ENCODE measurements around the gene EGFL7. TPM values are rescaled to one million over a fixed set of nuclear protein-coding genes. Genes with fewer than 3 reads are reported as not detected.

EGFL7 gene
- total RNA-seq, 2 experiments from 2014 or later = 0.29 to 1.1 TPM

GRCh38 chr9:136719195-136719880, 56.6 kb downstream of the EGFL7 start:
- H3K4me3 Mint-ChIP-seq = no peak overlapping the region
- H3K36me3 Mint-ChIP-seq = peaks cover 8% of the 10 kb centered on the region
- DNase-seq = no peak
- H3K9me3 Mint-ChIP-seq (ENCODE audit: low read depth) = no peaks in the 10 kb centered on the region
- CTCF ChIA-PET = interaction anchor here (1.4 to 1.7 kb wide), 2 partner anchors 8 to 11 kb away, joined by 3 to 7 read pairs; no protein-coding TSS in a partner anchor
- H3K27me3 Mint-ChIP-seq = peaks cover 7% of the 10 kb centered on the region
- ATAC-seq = peak; percentile 4
- peaks cover 9% of the 10 kb centered on the region for H3K4me1 Mint-ChIP-seq
- H3K27ac Mint-ChIP-seq = no peak overlapping the region

GRCh38 chr9:136720251-136720897, 57.7 kb downstream of the EGFL7 start:
- CTCF ChIA-PET = interaction anchor here (0.9 to 1.4 kb wide), 2 partner anchors 10 to 49 kb away, joined by 3 read pairs; no protein-coding TSS in a partner anchor
- peaks cover 11% of the 10 kb centered on the region for H3K4me1 Mint-ChIP-seq
- DNase-seq = no peak

GRCh38 chr9:136720898-136721338, 58.2 kb downstream of the EGFL7 start:
- CTCF ChIA-PET = interaction anchor here (0.9 kb wide), 1 partner anchor 49 kb away, joined by 3 read pairs; no protein-coding TSS in a partner anchor
- Mint-ChIP-seq H3K4me3 (no peak overlapping the region), H3K36me3 (peaks cover 19% of the 10 kb centered on the region), H3K9me3 (ENCODE audit: low read depth) (no peaks in the 10 kb centered on the region), H3K27ac (no peak overlapping the region), H3K4me1 (peaks cover 16% of the 10 kb centered on the region), H3K27me3 (peaks cover 3% of the 10 kb centered on the region)
- DNase-seq = no peak
- ATAC-seq = no peak

More at GRCh38 chr9:136720251-136720897, 57.7 kb downstream of the EGFL7 start:
- Mint-ChIP-seq H3K27ac (no peak overlapping the region), H3K27me3 (peaks cover 6% of the 10 kb centered on the region), H3K4me3 (no peak overlapping the region), H3K9me3 (ENCODE audit: low read depth) (no peaks in the 10 kb centered on the region), H3K36me3 (peaks cover 13% of the 10 kb centered on the region)
- no peak for ATAC-seq

DNA sequence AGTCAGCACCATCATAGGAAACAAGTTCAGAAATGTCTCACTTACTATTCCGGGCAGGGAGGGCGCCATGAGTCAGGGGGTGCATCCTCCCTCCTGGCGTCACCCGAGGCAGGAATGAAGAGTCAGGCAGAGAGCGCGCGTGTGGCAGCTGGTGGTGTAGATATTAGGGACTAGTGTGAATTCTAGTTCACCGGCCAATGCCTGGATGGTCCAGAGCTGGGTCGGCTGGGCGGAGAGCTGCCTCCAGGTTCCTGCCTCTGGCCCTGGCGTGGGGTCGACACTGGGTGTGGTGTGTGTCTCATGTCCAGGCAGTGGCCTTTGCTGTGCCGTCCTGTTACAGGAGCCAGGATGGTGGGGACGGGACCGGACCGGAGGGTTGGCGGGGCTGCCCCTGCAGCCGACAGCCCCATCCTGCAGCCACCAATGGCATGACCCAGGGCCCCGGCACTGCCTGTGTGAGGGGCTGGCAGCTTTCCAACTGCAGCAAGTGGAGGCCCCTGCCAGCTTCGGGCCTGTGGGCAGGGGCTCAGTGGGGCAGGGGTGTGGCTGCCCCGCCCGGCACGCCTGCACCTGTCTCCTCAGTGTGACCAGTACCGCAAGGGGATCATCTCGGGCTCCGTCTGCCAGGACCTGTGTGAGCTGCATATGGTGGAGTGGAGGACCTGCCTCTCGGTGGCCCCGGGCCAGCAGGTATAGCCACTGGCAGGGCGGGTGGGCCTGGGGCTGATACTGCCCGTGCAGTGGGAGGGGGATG, 58.8 kb downstream of the EGFL7 start:
- Mint-ChIP-seq H3K27ac (no peak overlapping the region), H3K27me3 (peaks cover 3% of the 10 kb centered on the region), H3K4me1 (peaks cover 22% of the 10 kb centered on the region), H3K36me3 (peaks cover 25% of the 10 kb centered on the region), H3K4me3 (no peak overlapping the region), H3K9me3 (ENCODE audit: low read depth) (no peaks in the 10 kb centered on the region)
- CTCF ChIA-PET = interaction anchor here (0.9 kb wide), 1 partner anchor 50 kb away, joined by 3 read pairs; no protein-coding TSS in a partner anchor
- DNase-seq = no peak
- ATAC-seq = no peak

Small RNAs within 50 kb of the gene (microRNA-seq; reads per million reads assigned to microRNA genes)
- 31.5 reads per million, percentile 51 among the genes with 10 or more reads in this experiment for gene MIR126

Other genes starting within 250 kb of the EGFL7 start
- 10 to 100 TPM; 20.0 to 21.4 TPM for gene INPP5E, start 223.1 kb upstream of the EGFL7 start, total RNA-seq
- 10 to 100 TPM; 88.0 to 96.7 TPM for gene SEC16A, start 179.9 kb upstream of the EGFL7 start, total RNA-seq
- 10 to 100 TPM; 67.3 to 73.5 TPM for gene NOTCH1, start 116.9 kb upstream of the EGFL7 start, total RNA-seq
- gene AGPAT2, start 24.5 kb downstream of the EGFL7 start, total RNA-seq = 10 to 100 TPM; 16.9 to 20.5 TPM
- not detected for gene DIPK1B, start 49.7 kb downstream of the EGFL7 start, total RNA-seq
- under 1 TPM in 1 of 2 experiments, not detected in 1; 0.68 TPM for gene LCN10, start 80.0 kb downstream of the EGFL7 start, total RNA-seq
- not detected for gene LCN6, start 85.6 kb downstream of the EGFL7 start, total RNA-seq
- not detected for gene LCN8, start 95.3 kb downstream of the EGFL7 start, total RNA-seq
- gene LCN15, start 101.6 kb downstream of the EGFL7 start, total RNA-seq = not detected
- 10 to 100 TPM; 31.7 to 32.8 TPM for gene TMEM141, start 128.4 kb downstream of the EGFL7 start, total RNA-seq
- gene CCDC183, start 133.4 kb downstream of the EGFL7 start, total RNA-seq = under 1 TPM; 0.26 to 0.91 TPM
- 100 to 1,000 TPM; 113 to 123 TPM for gene RABL6, start 145.0 kb downstream of the EGFL7 start, total RNA-seq
- 1 to 10 TPM; 3.9 to 4.4 TPM for gene AJM1, start 179.6 kb downstream of the EGFL7 start, total RNA-seq
- gene PHPT1, start 186.5 kb downstream of the EGFL7 start, total RNA-seq = 100 to 1,000 TPM in 1 of 2 experiments, 10 to 100 TPM in 1; 96.8 to 116 TPM
- 10 to 100 TPM; 13.4 to 15.5 TPM for gene MAMDC4, start 189.4 kb downstream of the EGFL7 start, total RNA-seq
- 100 to 1,000 TPM; 283 to 360 TPM for gene EDF1, start 203.4 kb downstream of the EGFL7 start, total RNA-seq
- 10 to 100 TPM; 58.4 to 67.6 TPM for gene TRAF2, start 223.6 kb downstream of the EGFL7 start, total RNA-seq

Measured in activated CD8-positive, alpha-beta memory T cell treated with anti-CD3 and anti-CD28 coated beads, Interleukin-2, amount 10 ng/mL, durations not matched to agents 7 days and 5 days (primary cell).